GM12865 (cell line): ENCODE data around the gene LAMB2.

Experiments
- DNase-seq: peaks from one replicate; pipeline ENCODE4 v3.0.0; 2010; ENCODE audit warnings: low read depth
- H3K4me3 ChIP-seq: 2 replicates; pipeline ENCODE4 v1.5.1; 2011; ENCODE audit warnings: mild to moderate bottlenecking, low read depth, low read length, control low read depth
- TF ChIP-seq, protein P1 (sequence below): IDR thresholded peaks from 2 replicates; pipeline ENCODE4 v1.5.1; 2011; ENCODE audit warnings: low read length, control low read depth, low read depth, inconsistent platforms; ENCODE audit not compliant: insufficient read depth; ENCODE audit errors: missing control alignments

LAMB2 gene

DNA sequence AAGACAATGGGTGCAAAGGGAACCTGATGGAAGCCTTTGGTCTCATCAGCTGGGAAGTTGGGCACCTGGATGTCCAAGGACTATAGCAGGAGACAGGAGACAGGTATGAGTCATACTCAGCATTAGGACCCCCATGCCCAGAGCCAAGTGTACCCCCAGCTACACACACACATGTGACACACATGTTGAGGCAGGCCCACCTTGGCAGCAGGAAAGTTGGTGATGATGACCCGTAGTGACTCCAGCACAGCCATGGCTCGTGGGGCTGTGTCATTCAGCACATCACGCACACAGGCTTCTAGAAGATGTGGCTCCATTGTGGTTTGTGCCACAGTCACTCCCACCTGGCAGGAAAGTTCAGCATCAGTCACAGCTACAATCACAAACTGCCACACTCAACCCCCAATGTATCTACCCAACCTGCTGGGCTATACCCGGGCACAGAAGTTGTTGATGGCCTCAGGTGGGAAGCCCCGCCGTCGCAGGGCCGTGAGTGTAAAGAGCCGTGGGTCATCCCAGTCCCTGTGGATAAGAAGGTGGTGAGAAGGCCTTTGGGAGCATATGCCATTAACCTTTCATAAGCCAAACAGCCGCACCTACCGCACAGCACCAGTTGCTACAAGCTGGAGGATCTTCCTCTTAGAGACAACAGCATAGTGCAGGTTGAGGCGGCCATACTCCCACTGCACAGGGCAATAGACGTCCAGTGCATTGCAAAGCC is 33.8 kb downstream of the LAMB2 start:
- no peak for DNase-seq
- H3K4me3 ChIP-seq, result no peak overlapping the region
- TF ChIP-seq, protein P1, sequence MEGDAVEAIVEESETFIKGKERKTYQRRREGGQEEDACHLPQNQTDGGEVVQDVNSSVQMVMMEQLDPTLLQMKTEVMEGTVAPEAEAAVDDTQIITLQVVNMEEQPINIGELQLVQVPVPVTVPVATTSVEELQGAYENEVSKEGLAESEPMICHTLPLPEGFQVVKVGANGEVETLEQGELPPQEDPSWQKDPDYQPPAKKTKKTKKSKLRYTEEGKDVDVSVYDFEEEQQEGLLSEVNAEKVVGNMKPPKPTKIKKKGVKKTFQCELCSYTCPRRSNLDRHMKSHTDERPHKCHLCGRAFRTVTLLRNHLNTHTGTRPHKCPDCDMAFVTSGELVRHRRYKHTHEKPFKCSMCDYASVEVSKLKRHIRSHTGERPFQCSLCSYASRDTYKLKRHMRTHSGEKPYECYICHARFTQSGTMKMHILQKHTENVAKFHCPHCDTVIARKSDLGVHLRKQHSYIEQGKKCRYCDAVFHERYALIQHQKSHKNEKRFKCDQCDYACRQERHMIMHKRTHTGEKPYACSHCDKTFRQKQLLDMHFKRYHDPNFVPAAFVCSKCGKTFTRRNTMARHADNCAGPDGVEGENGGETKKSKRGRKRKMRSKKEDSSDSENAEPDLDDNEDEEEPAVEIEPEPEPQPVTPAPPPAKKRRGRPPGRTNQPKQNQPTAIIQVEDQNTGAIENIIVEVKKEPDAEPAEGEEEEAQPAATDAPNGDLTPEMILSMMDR, result no peak

DNA sequence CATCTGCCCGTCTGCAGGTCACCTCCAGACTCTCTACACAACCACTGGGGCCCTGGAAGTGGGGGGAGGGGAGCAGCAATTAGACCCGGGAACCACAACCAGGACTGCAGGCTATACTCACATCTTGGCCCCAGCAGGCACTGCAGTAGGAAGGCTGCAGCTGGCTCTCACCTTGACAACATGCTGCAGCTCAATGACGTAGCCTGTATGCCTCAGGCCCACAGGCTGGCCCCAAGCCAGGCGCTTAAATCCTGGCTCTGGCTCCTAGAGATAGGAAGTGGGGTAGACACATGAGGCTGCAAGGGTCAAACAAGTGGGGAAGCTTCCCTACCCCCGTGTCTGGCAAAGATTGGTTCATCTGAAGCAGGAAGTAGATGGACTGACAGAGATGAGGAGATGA is 34.4 kb downstream of the LAMB2 start:
- H3K4me3 ChIP-seq, result no peak overlapping the region
- TF ChIP-seq, protein P1, result no peak
- no peak for DNase-seq

DNA sequence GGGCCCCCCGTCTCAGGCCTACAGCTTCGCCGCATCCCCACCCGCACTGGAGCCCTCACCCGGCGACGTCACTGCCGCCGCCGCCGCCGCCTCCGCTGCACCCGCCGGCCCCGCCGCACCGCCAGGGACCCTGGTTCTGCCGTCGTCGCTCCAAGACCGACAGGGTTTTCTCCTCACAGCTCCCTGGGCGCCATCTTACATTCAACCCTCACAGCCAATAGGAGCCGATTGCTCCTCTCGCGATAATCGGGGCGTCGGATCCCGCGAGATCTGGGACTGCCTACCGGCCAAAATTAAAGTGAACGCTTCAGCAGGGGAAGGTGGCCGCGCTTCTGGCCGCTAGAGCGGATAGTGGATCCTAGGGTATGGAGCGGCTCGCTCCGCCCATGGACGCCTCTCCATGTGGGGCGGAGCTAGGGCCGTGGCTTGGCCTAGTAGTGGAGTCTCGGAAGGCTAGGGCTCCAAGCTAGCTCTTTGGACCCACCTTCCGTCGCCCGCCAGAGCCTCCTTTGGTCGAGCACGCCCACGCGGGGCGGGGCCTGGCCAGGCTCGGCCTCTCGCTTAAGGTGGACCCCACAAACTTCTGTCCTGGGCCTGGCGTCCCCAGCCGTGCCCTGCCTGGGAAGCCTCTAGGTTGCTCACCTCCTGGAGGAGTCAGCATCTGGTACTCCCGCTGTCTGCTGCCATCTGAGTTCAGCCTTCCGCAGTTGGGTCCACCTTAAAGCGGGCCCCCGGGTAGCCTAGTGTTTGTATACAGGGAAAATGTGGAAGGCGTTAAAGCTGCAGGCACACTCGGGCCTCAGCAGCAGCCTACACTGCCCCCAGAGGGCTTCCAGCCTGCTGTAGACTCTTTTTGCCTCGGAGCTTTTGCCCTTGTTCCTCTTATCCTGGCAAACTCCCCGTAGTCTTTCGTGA is 38.7 kb downstream of the LAMB2 start, which contains the start of gene QRICH1:
Gene QRICH1, minus strand, starts transcription at position 219 of the 915 bp plus-strand sequence. CDS start 17,054 bp downstream, outside the sequence.
- TF ChIP-seq, protein P1, result peak; percentile 73
- H3K4me3 ChIP-seq, result peak within 1 kb of the TSS; percentile 87
- peak; percentile 98 for DNase-seq

DNA sequence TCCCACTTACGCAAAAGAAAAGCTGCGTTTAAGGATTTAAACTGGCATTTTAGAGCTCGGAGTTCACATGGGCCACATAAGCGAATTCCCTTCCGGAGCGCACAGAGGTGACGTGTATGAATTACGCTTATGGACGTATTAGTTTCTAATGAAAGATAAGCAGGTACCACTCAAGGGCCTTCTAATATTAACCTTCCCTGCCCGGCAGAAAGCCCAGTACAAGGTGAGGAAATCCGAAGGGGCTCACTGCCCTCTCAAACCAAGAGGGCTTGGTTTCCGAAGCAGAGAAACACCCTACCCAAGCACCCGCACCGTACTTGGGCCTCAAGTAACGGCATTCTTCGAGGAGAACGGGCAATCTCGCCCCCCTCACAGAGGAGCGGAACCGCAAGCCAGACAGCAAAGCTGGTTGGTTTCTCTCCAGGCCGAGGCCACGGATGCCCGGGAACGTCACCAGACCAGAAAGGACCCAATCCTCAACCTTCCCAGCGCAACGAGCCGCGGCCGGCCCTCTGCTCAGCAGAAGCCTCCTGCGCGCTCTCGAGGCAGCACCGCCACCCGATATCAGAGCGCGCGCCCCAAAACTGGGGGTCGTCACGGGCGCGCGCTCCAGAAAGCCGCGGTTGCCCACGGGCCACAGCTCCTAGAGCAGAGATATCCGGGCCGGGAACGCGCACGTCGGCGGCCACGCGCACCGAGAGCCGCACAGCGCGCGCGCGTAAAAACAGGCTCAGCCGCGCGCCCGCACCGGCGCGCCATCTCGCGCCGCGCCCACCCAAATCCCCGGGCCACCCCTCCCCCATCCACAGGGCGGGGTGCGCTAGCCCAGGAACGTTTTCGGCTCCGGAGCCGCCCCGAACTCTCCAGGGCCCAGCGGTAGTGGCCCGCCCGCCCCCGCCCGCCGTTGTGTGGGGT is 39.7 kb downstream of the LAMB2 start:
- DNase-seq, result peak; percentile 92
- peak overlapping the region; percentile 87 for H3K4me3 ChIP-seq
- TF ChIP-seq, protein P1, result no peak

DNA sequence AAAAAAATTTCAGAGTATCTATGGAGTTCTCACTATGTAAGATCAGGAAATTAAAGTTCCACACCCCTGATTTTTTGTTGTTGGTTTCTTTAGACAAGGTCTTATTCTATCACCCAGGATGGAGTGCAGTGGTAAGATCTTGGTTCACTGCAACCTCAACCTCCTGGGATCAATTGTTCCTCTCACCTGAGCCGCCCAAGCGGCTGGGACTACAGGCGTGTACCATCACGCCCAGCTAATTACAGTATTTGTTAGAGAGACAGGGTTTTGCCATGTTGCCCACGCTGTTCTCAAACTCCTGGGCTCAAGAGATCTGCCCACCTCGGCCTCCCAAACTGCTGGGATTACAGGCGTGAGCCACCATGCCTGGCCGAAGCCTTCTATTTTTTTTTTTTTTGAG is 51.4 kb downstream of the LAMB2 start:
- DNase-seq, result no peak
- TF ChIP-seq, protein P1, result no peak

DNA sequence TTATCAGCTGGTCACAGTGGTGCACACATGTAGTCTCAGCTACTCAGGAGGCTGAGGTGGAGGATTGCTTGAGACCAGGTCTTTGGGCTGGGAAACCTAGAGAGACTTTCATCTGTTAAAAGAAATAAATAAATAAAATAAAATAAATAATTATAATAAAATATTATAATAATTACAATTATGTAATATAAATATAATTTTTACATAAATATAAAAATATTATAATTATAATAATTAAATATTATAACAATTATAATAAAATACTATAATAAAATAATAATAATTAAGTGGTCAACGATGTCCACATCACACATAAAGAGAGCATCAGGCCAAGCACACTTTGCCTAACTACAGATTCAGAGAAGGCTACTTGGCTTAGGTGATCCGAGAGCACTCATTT is 53.6 kb downstream of the LAMB2 start:
- TF ChIP-seq, protein P1, result no peak
- H3K4me3 ChIP-seq, result no peak overlapping the region
- DNase-seq, result no peak

More for the DNA sequence above, 51.4 kb downstream of the LAMB2 start:
- no peak overlapping the region for H3K4me3 ChIP-seq
